T-cell (primary cell): Measurements from ENCODE around the gene TRIM47. TPM values are rescaled to one million over a fixed set of nuclear protein-coding genes. Genes with fewer than 3 reads are reported as not detected.

Experiments
- ATAC-seq, 4 experiments: fragments of 200-7000 bp in 3 of 4; fragments of 150-1000 bp in 1 of 4; cut with Tn5 transposase; replicated peaks in 1 of 4; 1 replicate in 3 of 4; 2 replicates in 1 of 4; pipeline ENCODE4 v1.10.0; 2021; ENCODE audit warnings: moderate library complexity in 3 of 4, mild to moderate bottlenecking in 2 of 4, moderate number of reproducible peaks in 1 of 4
- CTCF ChIA-PET, 2 donors: fragments of 300-600 bp; sonication (Branson Sonifier 250); formaldehyde crosslinking; loops; one replicate each; lab custom pipeline; 2022; ENCODE audit warnings: antibody characterized with exemption in 2 of 2; lab: Charles Lee
- POLR2A ChIA-PET, 2 donors: fragments of 300-600 bp; sonication (Branson Sonifier 250); formaldehyde crosslinking; loops; one replicate each; lab custom pipeline; 2022; ENCODE audit warnings: antibody characterized with exemption in 2 of 2; lab: Charles Lee
- DNase-seq, 35 experiments: peaks; one replicate each; pipeline versions ENCODE4 v3.0.0 to v3.0.0-alpha.2; 2013 to 2023
- H3K27ac ChIP-seq: one replicate; pipeline ENCODE4 v1.5.1; 2013; ENCODE audit warnings: low read length
- H3K27me3 ChIP-seq, 2 experiments: replicated peaks in 1 of 2; 1 replicate in 1 of 2; 2 replicates in 1 of 2; pipeline versions ENCODE4 v1.6.1 to v1.7.0; 2013; ENCODE audit warnings: low read length in 1 of 2, mixed read lengths in 1 of 2; ENCODE audit not compliant: control insufficient read depth in 2 of 2, insufficient read depth in 2 of 2; ENCODE audit errors: extremely low read depth in 1 of 2
- H3K36me3 ChIP-seq, 2 donors: 1 replicate in 1 of 2; 2 replicates in 1 of 2; pipeline versions ENCODE4 v1.6.1 to v1.7.0; 2013; ENCODE audit warnings: low read length in 1 of 2; ENCODE audit not compliant: control insufficient read depth in 2 of 2, insufficient read depth in 1 of 2; ENCODE audit errors: extremely low read depth in 1 of 2
- H3K4me1 ChIP-seq, 2 experiments: 1 replicate in 1 of 2; 2 replicates in 1 of 2; pipeline versions ENCODE4 v1.6.1 to v1.7.0; 2013; ENCODE audit warnings: low read length in 2 of 2, mixed read lengths in 1 of 2; ENCODE audit not compliant: insufficient read depth in 2 of 2, control insufficient read depth in 1 of 2; ENCODE audit errors: extremely low read depth in 1 of 2
- H3K4me3 ChIP-seq, 2 donors: 1 replicate in 1 of 2; 2 replicates in 1 of 2; pipeline versions ENCODE4 v1.5.1 to v1.7.0; 2013; ENCODE audit warnings: mild to moderate bottlenecking in 2 of 2, low read length in 1 of 2, moderate library complexity in 1 of 2; ENCODE audit not compliant: control insufficient read depth in 1 of 2; ENCODE audit errors: extremely low read depth in 1 of 2
- H3K9me3 ChIP-seq: 2 replicates; pipeline ENCODE4 v1.7.0; 2013
- H3K27ac Mint-ChIP-seq, 2 donors: one replicate each; pipeline ENCODE4 v1.8.0; 2020 to 2021; ENCODE audit warnings: mild to moderate bottlenecking in 2 of 2, mixed read lengths in 2 of 2
- H3K27me3 Mint-ChIP-seq, 2 donors: one replicate each; pipeline ENCODE4 v1.8.0; 2021 to 2022; ENCODE audit warnings: mixed read lengths in 2 of 2
- H3K36me3 Mint-ChIP-seq: one replicate; pipeline ENCODE4 v1.8.0; 2021; ENCODE audit warnings: mixed read lengths
- H3K4me1 Mint-ChIP-seq, 3 donors: one replicate each; pipeline ENCODE4 v1.8.0; 2020 to 2022; ENCODE audit warnings: mixed read lengths in 3 of 3, mild to moderate bottlenecking in 1 of 3
- H3K4me3 Mint-ChIP-seq, 3 donors: one replicate each; pipeline ENCODE4 v1.8.0; 2020 to 2022; ENCODE audit warnings: mild to moderate bottlenecking in 3 of 3, mixed read lengths in 3 of 3, moderate library complexity in 3 of 3
- H3K9me3 Mint-ChIP-seq, 3 donors: one replicate each; pipeline ENCODE4 v1.8.0; 2020 to 2022; ENCODE audit warnings: mixed read lengths in 3 of 3
- WGBS: methylation state at CpG from one replicate; pipeline ENCODE4 v1.1.5; 2013; ENCODE audit warnings: missing lambda C conversion rate; ENCODE audit not compliant: insufficient coverage; 5-methylcytosine and 5-hydroxymethylcytosine counted together
- total RNA-seq, 35 experiments: library from RNA in 6 of 35; stranded (reverse) in 6 of 35; fragments of 120-200 nt in 1 of 35; gene quantifications; one replicate each; pipeline versions ENCODE4 v1.2.1 to v1.2.4 and lab custom pipeline; 2013 to 2026

The TRIM47 gene
- total RNA-seq, 5 donors from 2014 or later (not counting 1 experiment from before 2014, with no cell fraction given): 2.6 to 24.6 (median 18.3) TPM

DNA sequence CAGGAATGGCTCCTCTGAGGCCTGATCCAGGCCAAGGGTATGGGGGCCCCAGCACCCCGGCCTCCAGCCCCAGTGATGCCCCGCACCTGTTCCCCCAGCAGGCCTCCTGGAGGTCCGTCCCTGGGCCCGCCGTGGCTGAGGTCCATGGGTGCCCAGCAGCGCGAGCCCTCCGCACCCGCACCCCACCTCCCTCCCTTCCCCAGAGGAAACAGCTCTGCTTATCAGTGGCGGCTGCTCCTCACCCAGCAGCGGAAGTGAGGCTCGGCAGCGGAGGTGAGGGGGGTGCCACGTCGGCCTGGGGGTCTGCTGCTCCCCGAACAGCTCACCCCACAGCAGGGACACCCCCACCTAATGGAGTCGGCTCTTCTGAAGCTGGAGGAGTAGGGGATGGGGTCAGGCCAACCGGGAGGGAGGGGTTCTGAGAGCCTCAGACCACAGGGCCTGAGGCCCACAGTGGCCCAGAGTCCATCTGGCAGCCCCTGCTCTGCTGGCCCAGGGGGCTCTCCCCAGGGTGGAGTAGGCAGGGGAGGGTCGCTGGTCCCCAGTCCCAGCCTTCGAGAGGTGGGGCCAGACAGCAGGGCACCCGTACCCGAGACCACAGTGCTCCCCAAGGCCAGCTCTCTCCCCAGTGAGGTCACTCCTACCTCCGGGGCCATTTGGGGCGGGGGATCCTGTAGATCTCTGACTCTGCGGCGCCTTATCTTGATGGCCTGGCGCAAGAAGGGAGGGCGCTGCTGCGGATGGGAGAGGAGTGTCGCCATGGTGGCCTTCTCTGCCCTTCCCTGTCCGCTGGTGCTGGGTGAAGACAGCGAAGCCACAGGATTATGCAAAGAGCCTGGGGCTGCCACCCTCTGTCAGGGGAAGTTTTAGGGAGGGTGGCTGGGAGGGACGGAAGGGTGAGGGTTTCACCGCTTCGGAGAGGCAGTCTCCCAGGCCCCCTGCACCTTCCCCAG lies 34.5 kb downstream of the TRIM47 start, which contains the start of gene UNC13D:
Gene UNC13D (minus strand): TSS at position 828 of the 953 bp plus-strand sequence. CDS start 67 bp downstream, at position 761.
- 0% methylated on average over 22 of the region's 35 CpGs for WGBS

DNA sequence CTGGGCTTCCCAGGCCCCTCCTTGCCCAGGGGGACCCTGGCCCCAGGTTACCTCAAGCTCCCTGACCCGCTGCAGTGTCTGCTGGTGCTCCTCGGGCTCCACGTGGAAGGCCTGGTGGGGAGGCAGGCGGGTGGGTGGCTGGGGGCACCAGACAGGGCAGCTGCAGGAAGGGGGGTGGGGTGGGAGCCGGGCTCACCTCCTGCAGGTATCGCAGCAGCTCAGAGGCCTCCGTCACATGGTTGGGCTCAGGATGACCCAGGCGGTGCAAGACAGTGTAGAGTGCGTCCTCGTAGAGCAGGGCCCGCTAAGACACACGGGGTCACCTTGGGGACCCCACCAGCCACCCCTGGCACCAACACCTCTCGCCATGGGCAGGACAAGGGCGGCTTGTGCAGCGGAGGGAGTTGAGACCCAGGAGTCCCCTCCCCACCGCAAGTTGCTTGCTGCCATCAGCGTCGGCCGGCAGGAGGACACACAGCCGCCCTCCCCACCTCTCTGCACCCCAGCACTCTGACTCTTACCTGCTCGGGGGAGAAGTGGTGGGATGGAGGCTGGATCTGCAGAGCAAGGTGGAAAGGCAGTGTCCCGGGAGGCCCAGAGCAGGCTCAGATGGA lies 35.3 kb downstream of the TRIM47 start:
- DNase-seq: peak in 9 of 35 experiments; percentile 20 to 56 (median 28)
- H3K36me3 Mint-ChIP-seq: peaks cover 13% of the 10 kb centered on the region
- CTCF ChIA-PET: interaction anchor here in 1 of 2 donors (0.9 to 1.0 kb wide), 3 partner anchors 12 to 89 kb away, joined by 3 to 6 read pairs (median 3); partner anchors contain the start of gene WBP2

More for the DNA sequence above, 34.5 kb downstream of the TRIM47 start, which contains the start of gene UNC13D:
- CTCF ChIA-PET: interaction anchor here (0.6 to 2.2 kb wide), 7 partner anchors 11 to 178 kb away, joined by 3 to 9 read pairs (median 4); partner anchors contain the start of gene WBP2 (in 1 of the 2)
- H3K9me3 ChIP-seq: no peaks in the 10 kb centered on the region
- H3K4me1 Mint-ChIP-seq: peaks cover 24 to 40% (median 35%) of the 10 kb centered on the region in 3 donors
- H3K4me3 Mint-ChIP-seq: peak within 1 kb of the TSS; percentile 90 to 94 (median 91)
- peak within 1 kb of the TSS; percentile 91 for H3K27ac ChIP-seq
- H3K27me3 ChIP-seq: no peaks in the 10 kb centered on the region
- H3K4me1 ChIP-seq: peaks cover 19 to 54% of the 10 kb centered on the region in 2 experiments
- H3K27me3 Mint-ChIP-seq: no peaks in the 10 kb centered on the region
- DNase-seq: peak; percentile 39 to 78 (median 63)
- no peaks in the 10 kb centered on the region for H3K9me3 Mint-ChIP-seq
- peak within 1 kb of the TSS; percentile 96 to 97 for H3K27ac Mint-ChIP-seq
- peaks cover 18% of the 10 kb centered on the region for H3K36me3 Mint-ChIP-seq
- peaks cover 23 to 59% of the 10 kb centered on the region in 2 donors for H3K36me3 ChIP-seq
- POLR2A ChIA-PET: interaction anchor here in 1 of 2 donors (0.5 to 0.7 kb wide), 3 partner anchors 21 to 64 kb away, joined by 3 to 5 read pairs (median 4); no protein-coding TSS in a partner anchor
- peak; percentile 74 to 85 (median 84) for ATAC-seq
- H3K4me3 ChIP-seq: peak within 1 kb of the TSS; percentile 84 to 94

GRCh38 chr17:75842411-75842810 lies 36.0 kb downstream of the TRIM47 start:
- no peaks in the 10 kb centered on the region for H3K9me3 Mint-ChIP-seq
- POLR2A ChIA-PET: no interaction called here
- H3K36me3 Mint-ChIP-seq: peaks cover 14% of the 10 kb centered on the region
- Histone ChIP-seq H3K9me3 (no peaks in the 10 kb centered on the region), H3K27me3 (no peaks in the 10 kb centered on the region), H3K4me3 (peak overlapping the region; percentile 84 to 94), H3K4me1 (peaks cover 19 to 51% of the 10 kb centered on the region in 2 experiments), H3K36me3 (peaks cover 26 to 54% of the 10 kb centered on the region in 2 donors), H3K27ac (peak overlapping the region; percentile 48)
- ATAC-seq (no peak), DNase-seq (no peak)
- 81% methylated on average over 9 of the region's 18 CpGs for WGBS
- peaks cover 15 to 29% (median 27%) of the 10 kb centered on the region in 3 donors for H3K4me1 Mint-ChIP-seq
- CTCF ChIA-PET: no interaction called here
- H3K27ac Mint-ChIP-seq: peak overlapping the region; percentile 51 to 64
- H3K27me3 Mint-ChIP-seq: no peaks in the 10 kb centered on the region
- H3K4me3 Mint-ChIP-seq: peak overlapping the region; percentile 90 to 94 (median 91)

More for the DNA sequence above, 35.3 kb downstream of the TRIM47 start:
- peak; percentile 28 to 40 (median 38) for ATAC-seq
- WGBS: 0% methylated on average over 11 of the region's 22 CpGs
- Mint-ChIP-seq H3K4me3 (peak overlapping the region; percentile 90 to 94 (median 91)), H3K9me3 (no peaks in the 10 kb centered on the region), H3K4me1 (peaks cover 18 to 33% (median 29%) of the 10 kb centered on the region in 3 donors), H3K27me3 (no peaks in the 10 kb centered on the region), H3K27ac (peak overlapping the region; percentile 96 to 97)
- Histone ChIP-seq H3K9me3 (no peaks in the 10 kb centered on the region), H3K4me1 (peaks cover 19 to 47% of the 10 kb centered on the region in 2 experiments), H3K27me3 (no peaks in the 10 kb centered on the region), H3K27ac (peak overlapping the region; percentile 91), H3K36me3 (peaks cover 26 to 55% of the 10 kb centered on the region in 2 donors), H3K4me3 (peak overlapping the region; percentile 84 to 94)
- POLR2A ChIA-PET: interaction anchor here in 1 of 2 donors (0.5 kb wide), 1 partner anchor 22 kb away, joined by 5 read pairs; no protein-coding TSS in a partner anchor

- DNase-seq (no peak), ATAC-seq (no peak)
- ChIA-PET POLR2A (interaction anchor here in 1 of 2 donors (0.6 to 0.7 kb wide), 2 partner anchors 18 to 169 kb away, joined by 4 to 7 read pairs; no protein-coding TSS in a partner anchor), CTCF (interaction anchor here in 1 of 2 donors (0.7 kb wide), 1 partner anchor 14 kb away, joined by 4 read pairs; the partner anchor contains the start of gene WBP2)
- H3K4me1 ChIP-seq: peaks cover 19 to 61% of the 10 kb centered on the region in 2 experiments
- H3K27ac Mint-ChIP-seq: no peak overlapping the region
- H3K27me3 Mint-ChIP-seq: no peaks in the 10 kb centered on the region
- H3K4me1 Mint-ChIP-seq: peaks cover 15 to 26% (median 26%) of the 10 kb centered on the region in 3 donors
- no peak overlapping the region for H3K4me3 Mint-ChIP-seq
- H3K36me3 Mint-ChIP-seq: peaks cover 7% of the 10 kb centered on the region
- peaks cover 27 to 51% of the 10 kb centered on the region in 2 donors for H3K36me3 ChIP-seq
- WGBS: no CpG with 5 or more reads among the region's 7 CpGs
- H3K27ac ChIP-seq: no peak overlapping the region
- H3K4me3 ChIP-seq: no peak overlapping the region
- H3K27me3 ChIP-seq: no peaks in the 10 kb centered on the region
- H3K9me3 ChIP-seq: no peaks in the 10 kb centered on the region
- H3K9me3 Mint-ChIP-seq: no peaks in the 10 kb centered on the region
Measured at GRCh38 chr17:75840799-75841164, 37.6 kb downstream of the TRIM47 start.

- ATAC-seq (no peak), DNase-seq (no peak)
- ChIA-PET CTCF (interaction anchor here (0.6 to 0.7 kb wide), 4 partner anchors 8 to 209 kb away, joined by 3 to 5 read pairs (median 4); partner anchors contain the start of gene WBP2 (in 1 of the 2)), POLR2A (interaction anchor here (0.6 kb wide), 2 partner anchors 14 to 18 kb away, joined by 3 to 7 read pairs; no protein-coding TSS in a partner anchor)
- no peak overlapping the region for H3K4me3 Mint-ChIP-seq
- H3K27me3 ChIP-seq: no peaks in the 10 kb centered on the region
- no peaks in the 10 kb centered on the region for H3K27me3 Mint-ChIP-seq
- no peak overlapping the region for H3K27ac ChIP-seq
- peaks cover 10 to 21% (median 20%) of the 10 kb centered on the region in 3 donors for H3K4me1 Mint-ChIP-seq
- H3K4me3 ChIP-seq: no peak overlapping the region
- H3K27ac Mint-ChIP-seq: no peak overlapping the region
- no peaks in the 10 kb centered on the region for H3K9me3 Mint-ChIP-seq
- 96% methylated on average over 24 of the region's 36 CpGs for WGBS
- H3K9me3 ChIP-seq: no peaks in the 10 kb centered on the region
- peaks cover 6% of the 10 kb centered on the region for H3K36me3 Mint-ChIP-seq
- H3K36me3 ChIP-seq: peaks cover 29 to 53% of the 10 kb centered on the region in 2 donors
- H3K4me1 ChIP-seq: peaks cover 22 to 63% of the 10 kb centered on the region in 2 experiments
Measured at GRCh38 chr17:75839942-75840798, 38.2 kb downstream of the TRIM47 start.
